ENCODE data around the gene ERCC4. TPM values are rescaled to one million over a fixed set of nuclear protein-coding genes. Genes with fewer than 3 reads are reported as not detected.

The ERCC4 gene
- total RNA-seq, 2 donors from 2014 or later, result 13.1 to 22.6 TPM

DNA sequence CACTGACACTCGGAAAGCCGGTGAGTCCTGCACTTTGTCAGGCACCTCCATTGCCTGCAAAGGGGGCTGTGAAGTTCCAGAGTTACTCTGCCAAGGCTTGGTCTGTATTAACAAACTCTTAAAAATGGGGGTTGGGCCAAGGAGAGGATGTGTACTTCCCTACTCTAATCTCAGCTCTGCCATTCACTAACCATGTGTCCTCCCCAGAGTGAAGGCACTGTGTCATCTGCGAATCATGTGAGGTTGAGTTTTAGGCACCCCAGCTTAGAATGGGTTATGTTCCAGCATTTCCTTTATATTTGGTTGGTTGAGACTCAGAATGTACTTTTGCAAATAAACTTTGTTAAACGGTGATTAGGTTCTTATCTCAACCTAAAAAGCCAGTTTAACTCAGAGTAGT, 24.9 kb downstream of the ERCC4 start:
- ATAC-seq, result no peak
- Mint-ChIP-seq H3K27me3 (no peaks in the 10 kb centered on the region), H3K27ac (no peak overlapping the region), H3K9me3 (no peaks in the 10 kb centered on the region), H3K4me1 (ENCODE audit: low read depth in 2 of 2) (no peaks in the 10 kb centered on the region), H3K36me3 (peaks cover 9% of the 10 kb centered on the region), H3K4me3 (no peak overlapping the region)
- DNase-seq (ENCODE audit: low spot score), result no peak

DNA sequence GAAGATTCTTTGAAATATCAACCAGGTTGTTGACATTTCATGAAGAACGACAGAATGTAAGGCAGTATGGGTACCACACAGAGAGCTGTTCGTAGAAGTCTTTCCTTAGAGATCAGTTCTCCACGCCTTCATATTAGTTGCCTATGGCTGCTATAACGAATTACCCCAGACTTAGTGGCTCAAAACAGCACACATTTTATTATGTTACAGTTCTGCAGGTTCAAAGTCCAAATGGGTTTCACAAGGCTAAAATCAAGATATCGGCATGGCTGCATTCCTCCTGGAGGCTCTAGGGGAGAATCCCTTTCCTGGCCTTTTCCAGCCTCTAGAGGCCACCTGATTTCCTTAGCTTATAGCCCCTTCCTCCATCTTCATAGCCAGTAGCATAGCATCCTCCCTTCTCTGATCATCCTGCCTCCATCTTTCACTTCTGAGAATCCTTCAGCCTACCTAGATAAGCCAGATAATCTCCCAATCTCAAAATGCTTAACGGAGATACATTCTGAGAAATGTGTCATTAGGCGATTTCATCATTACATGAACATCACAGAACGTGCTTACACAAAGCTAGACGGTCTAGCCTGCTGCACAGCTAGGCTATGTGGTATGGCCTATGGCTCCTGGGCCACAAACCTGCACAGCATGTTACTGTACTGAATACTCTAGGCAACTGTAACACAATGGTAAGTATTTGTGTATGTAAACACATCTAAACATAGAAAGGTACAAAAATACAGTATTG, 26.0 kb downstream of the ERCC4 start:
- peaks cover 9% of the 10 kb centered on the region for H3K36me3 Mint-ChIP-seq
- ATAC-seq (no peak), DNase-seq (ENCODE audit: low spot score) (no peak)
- no peaks in the 10 kb centered on the region for H3K9me3 Mint-ChIP-seq
- H3K4me3 Mint-ChIP-seq, result no peak overlapping the region
- H3K27ac Mint-ChIP-seq, result no peak overlapping the region
- H3K27me3 Mint-ChIP-seq, result no peaks in the 10 kb centered on the region
- H3K4me1 Mint-ChIP-seq (ENCODE audit: low read depth in 2 of 2), result no peaks in the 10 kb centered on the region

DNA sequence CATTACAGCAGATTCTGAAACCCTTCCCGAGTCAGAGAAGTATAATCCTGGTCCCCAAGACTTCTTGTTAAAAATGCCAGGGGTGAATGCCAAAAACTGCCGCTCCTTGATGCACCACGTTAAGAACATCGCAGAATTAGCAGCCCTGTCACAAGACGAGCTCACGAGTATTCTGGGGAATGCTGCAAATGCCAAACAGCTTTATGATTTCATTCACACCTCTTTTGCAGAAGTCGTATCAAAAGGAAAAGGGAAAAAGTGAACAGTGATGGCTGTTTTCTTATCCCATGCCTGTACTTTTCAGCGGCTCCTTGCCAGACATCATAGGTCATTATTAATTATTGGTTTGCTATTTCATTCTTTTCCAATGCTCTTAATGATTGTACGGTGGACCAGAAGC, 28.1 kb downstream of the ERCC4 start:
- H3K36me3 Mint-ChIP-seq, result peaks cover 9% of the 10 kb centered on the region
- H3K27ac Mint-ChIP-seq, result no peak overlapping the region
- ATAC-seq, result no peak

GRCh38 chr16:13950821-13951547, 31.0 kb downstream of the ERCC4 start:
- peaks cover 8 to 15% of the 10 kb centered on the region in 2 donors for H3K27me3 Mint-ChIP-seq
- peaks cover 9% of the 10 kb centered on the region for H3K36me3 Mint-ChIP-seq
- H3K9me3 Mint-ChIP-seq, result no peaks in the 10 kb centered on the region
- DNase-seq (ENCODE audit: low spot score) (no peak), ATAC-seq (no peak)
- H3K27ac Mint-ChIP-seq, result no peak overlapping the region
- peaks cover 0 to under 1% of the 10 kb centered on the region in 2 donors for H3K4me1 Mint-ChIP-seq (ENCODE audit: low read depth in 2 of 2)
- no peak overlapping the region for H3K4me3 Mint-ChIP-seq

More for the DNA sequence above, 28.1 kb downstream of the ERCC4 start:
- no peak overlapping the region for H3K4me3 Mint-ChIP-seq
- DNase-seq (ENCODE audit: low spot score), result no peak
- no peaks in the 10 kb centered on the region for H3K9me3 Mint-ChIP-seq
- H3K27me3 Mint-ChIP-seq, result no peaks in the 10 kb centered on the region
- H3K4me1 Mint-ChIP-seq (ENCODE audit: low read depth in 2 of 2), result no peaks in the 10 kb centered on the region

- no peak overlapping the region for H3K27ac Mint-ChIP-seq
- peaks cover 0 to 7% of the 10 kb centered on the region in 2 donors for H3K4me1 Mint-ChIP-seq (ENCODE audit: low read depth in 2 of 2)
- DNase-seq (ENCODE audit: low spot score) (no peak), ATAC-seq (no peak)
- no peaks in the 10 kb centered on the region for H3K9me3 Mint-ChIP-seq
- H3K27me3 Mint-ChIP-seq, result peaks cover 12 to 21% of the 10 kb centered on the region in 2 donors
- no peak overlapping the region for H3K4me3 Mint-ChIP-seq
- peaks cover 9% of the 10 kb centered on the region for H3K36me3 Mint-ChIP-seq
These were observed 31.7 kb downstream of the ERCC4 start for GRCh38 chr16:13951611-13952010.

GRCh38 chr16:13953501-13953900, 33.5 kb downstream of the ERCC4 start:
- Mint-ChIP-seq H3K36me3 (peaks cover 9% of the 10 kb centered on the region), H3K27ac (no peak overlapping the region), H3K9me3 (no peaks in the 10 kb centered on the region), H3K4me3 (no peak overlapping the region), H3K4me1 (ENCODE audit: low read depth in 2 of 2) (peaks cover 0 to 13% of the 10 kb centered on the region in 2 donors), H3K27me3 (peaks cover 17 to 32% of the 10 kb centered on the region in 2 donors)
- no peak for ATAC-seq
- DNase-seq (ENCODE audit: low spot score), result no peak

- Mint-ChIP-seq H3K4me1 (ENCODE audit: low read depth in 2 of 2) (peaks cover 0 to 13% of the 10 kb centered on the region in 2 donors), H3K9me3 (no peaks in the 10 kb centered on the region), H3K27me3 (peaks cover 26 to 36% of the 10 kb centered on the region in 2 donors), H3K4me3 (peak overlapping the region; percentile 18), H3K36me3 (no peaks in the 10 kb centered on the region), H3K27ac (no peak overlapping the region)
- ATAC-seq, result no peak
- DNase-seq (ENCODE audit: low spot score), result no peak
These were observed 36.8 kb downstream of the ERCC4 start for GRCh38 chr16:13956635-13957196.

GRCh38 chr16:13957197-13958078, 37.5 kb downstream of the ERCC4 start:
- Mint-ChIP-seq H3K27me3 (peaks cover 31 to 36% of the 10 kb centered on the region in 2 donors), H3K4me3 (peak overlapping the region; percentile 69), H3K36me3 (no peaks in the 10 kb centered on the region), H3K4me1 (ENCODE audit: low read depth in 2 of 2) (peaks cover 0 to 13% of the 10 kb centered on the region in 2 donors), H3K27ac (no peak overlapping the region), H3K9me3 (no peaks in the 10 kb centered on the region)
- ATAC-seq (peak; percentile 52 to 62), DNase-seq (ENCODE audit: low spot score) (no peak)

DNA sequence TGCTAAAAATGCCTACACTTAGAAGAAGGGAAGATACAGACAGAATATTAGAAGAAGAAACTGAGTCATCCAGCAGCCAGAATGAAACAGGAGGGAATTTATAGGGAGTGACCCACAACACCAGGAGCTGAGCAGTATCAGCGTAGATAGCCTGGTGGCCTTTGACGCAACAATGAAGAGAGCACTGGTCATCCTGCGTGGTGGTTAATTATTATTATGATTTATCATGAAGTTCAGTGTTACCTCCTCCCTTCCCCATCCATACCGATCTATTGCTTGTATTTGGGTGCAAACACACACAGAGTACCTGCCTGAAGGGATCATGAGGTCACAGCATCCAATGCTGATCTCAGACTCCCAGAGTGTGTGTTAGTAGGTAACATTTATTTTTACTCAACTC, 38.5 kb downstream of the ERCC4 start:
- Mint-ChIP-seq H3K27me3 (peaks cover 34 to 41% of the 10 kb centered on the region in 2 donors), H3K36me3 (no peaks in the 10 kb centered on the region), H3K9me3 (no peaks in the 10 kb centered on the region), H3K4me3 (no peak overlapping the region), H3K27ac (no peak overlapping the region), H3K4me1 (ENCODE audit: low read depth in 2 of 2) (peaks cover 0 to 13% of the 10 kb centered on the region in 2 donors)
- DNase-seq (ENCODE audit: low spot score) (no peak), ATAC-seq (no peak)

- no peak overlapping the region for H3K4me3 Mint-ChIP-seq
- H3K27ac Mint-ChIP-seq, result no peak overlapping the region
- H3K9me3 Mint-ChIP-seq, result no peaks in the 10 kb centered on the region
- H3K4me1 Mint-ChIP-seq (ENCODE audit: low read depth in 2 of 2), result peaks cover 0 to 13% of the 10 kb centered on the region in 2 donors
- H3K36me3 Mint-ChIP-seq, result no peaks in the 10 kb centered on the region
- peaks cover 38 to 47% of the 10 kb centered on the region in 2 donors for H3K27me3 Mint-ChIP-seq
- DNase-seq (ENCODE audit: low spot score), result no peak
- ATAC-seq, result no peak
These were observed 39.7 kb downstream of the ERCC4 start for GRCh38 chr16:13959626-13960025.

- peaks cover 35 to 43% of the 10 kb centered on the region in 2 donors for H3K27me3 Mint-ChIP-seq
- no peaks in the 10 kb centered on the region for H3K9me3 Mint-ChIP-seq
- DNase-seq (ENCODE audit: low spot score), result no peak
- H3K4me3 Mint-ChIP-seq, result no peak overlapping the region
- H3K4me1 Mint-ChIP-seq (ENCODE audit: low read depth in 2 of 2), result peaks cover 0 to 10% of the 10 kb centered on the region in 2 donors
- H3K36me3 Mint-ChIP-seq, result no peaks in the 10 kb centered on the region
- ATAC-seq, result no peak
- no peak overlapping the region for H3K27ac Mint-ChIP-seq
These were observed 41.3 kb downstream of the ERCC4 start for GRCh38 chr16:13961099-13961811.

- no peak overlapping the region for H3K27ac Mint-ChIP-seq
- H3K9me3 Mint-ChIP-seq, result no peaks in the 10 kb centered on the region
- no peaks in the 10 kb centered on the region for H3K36me3 Mint-ChIP-seq
- H3K27me3 Mint-ChIP-seq, result peaks cover 38 to 48% of the 10 kb centered on the region in 2 donors
- ATAC-seq (no peak), DNase-seq (ENCODE audit: low spot score) (no peak)
- peaks cover 0 to 6% of the 10 kb centered on the region in 2 donors for H3K4me1 Mint-ChIP-seq (ENCODE audit: low read depth in 2 of 2)
- no peak overlapping the region for H3K4me3 Mint-ChIP-seq
These were observed 42.3 kb downstream of the ERCC4 start for GRCh38 chr16:13962232-13962631.

DNA sequence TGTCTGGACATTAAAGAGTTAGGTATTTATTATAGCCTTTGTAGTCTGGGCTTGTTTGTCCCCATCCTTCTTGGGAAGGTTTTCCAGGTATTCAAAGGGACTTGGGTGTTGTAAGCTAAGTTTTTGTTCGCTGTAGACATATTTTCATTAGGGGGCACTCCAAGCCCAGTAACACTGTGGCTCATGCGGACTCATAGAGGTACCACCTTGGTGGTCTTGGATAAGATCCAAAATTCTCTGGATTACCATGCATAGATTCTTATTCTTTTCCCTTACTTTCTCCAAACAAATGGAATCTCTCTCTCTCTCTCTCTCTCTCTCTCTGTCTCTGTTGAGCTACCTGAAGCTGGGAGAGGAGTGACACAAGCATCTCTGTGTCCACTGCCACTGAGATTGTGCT, 48.9 kb downstream of the ERCC4 start:
- DNase-seq (ENCODE audit: low spot score) (no peak), ATAC-seq (no peak)
- Mint-ChIP-seq H3K4me1 (ENCODE audit: low read depth in 2 of 2) (peaks cover 0 to 5% of the 10 kb centered on the region in 2 donors), H3K27ac (no peak overlapping the region), H3K27me3 (peaks cover 32 to 45% of the 10 kb centered on the region in 2 donors), H3K4me3 (no peak overlapping the region), H3K36me3 (peaks cover 4% of the 10 kb centered on the region), H3K9me3 (no peaks in the 10 kb centered on the region)

All from natural killer cell treated with Interleukin-12 subunit alpha and Interleukin-12 subunit beta and Interleukin-15 and Interleukin-18, amount 100 ng/mL, for 72 hours (primary cell).